NCI-H446 (cell line): ENCODE results near the gene ZNF577.

ENCODE experiments used
- DNase-seq, 2 experiments: peaks; one replicate each; lab custom pipeline; 2025; lab: John Stamatoyannopoulos, UW

ZNF577 gene

DNA sequence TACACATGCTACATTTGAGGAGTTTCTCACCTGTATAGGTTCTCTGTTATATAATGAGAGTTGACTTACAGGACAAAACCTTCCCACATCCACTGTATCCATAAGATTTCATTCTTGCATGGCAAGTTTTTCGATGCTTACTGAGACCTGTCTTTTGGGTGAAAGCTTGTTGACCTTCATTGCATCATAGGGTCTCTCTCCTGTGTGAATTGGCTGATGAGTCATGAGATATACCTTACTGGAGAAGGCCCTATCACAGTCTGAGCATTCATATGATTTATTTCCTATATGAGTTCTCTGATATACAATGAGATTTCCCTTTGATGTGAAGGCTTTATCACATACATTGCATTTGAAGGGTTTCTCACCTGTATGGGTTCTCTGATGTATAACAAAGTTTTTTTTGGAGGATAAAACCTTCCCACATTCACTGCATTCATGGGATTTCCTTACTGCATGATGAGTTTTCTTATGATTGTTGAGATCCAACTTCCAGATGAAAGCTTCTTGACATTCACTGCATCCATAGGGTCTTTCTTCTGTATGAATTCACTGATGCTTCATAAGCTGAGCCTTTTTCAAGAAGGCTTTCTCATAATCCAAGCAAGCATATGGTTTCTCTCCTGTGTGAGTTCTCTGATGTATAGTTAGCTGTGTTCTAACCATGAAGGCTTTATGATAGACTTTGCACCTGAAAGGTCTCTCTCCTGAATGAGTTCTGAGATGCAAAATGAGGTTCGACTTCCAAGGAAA, 25.7 kb downstream of the ZNF577 start:
- no peak for DNase-seq

DNA sequence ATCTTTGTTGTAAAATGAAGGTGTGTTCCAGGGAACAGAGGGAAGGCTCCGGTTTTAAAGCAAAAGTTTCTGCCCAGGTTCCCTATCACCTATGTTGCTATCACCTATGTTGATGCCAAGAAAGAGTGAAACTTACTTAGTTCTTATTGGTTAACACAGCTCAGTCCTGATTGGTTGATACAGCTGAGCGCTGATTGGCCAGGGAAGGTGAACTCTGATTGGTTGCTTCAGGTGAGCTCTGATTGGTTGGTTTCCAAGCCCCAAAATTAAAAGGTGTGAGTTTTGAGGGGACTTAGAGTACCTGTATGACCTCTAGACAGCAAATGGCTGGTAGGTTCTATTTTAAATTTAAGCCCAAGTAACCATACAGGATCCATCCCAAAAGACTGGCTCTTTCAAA, 50.6 kb downstream of the ZNF577 start:
- DNase-seq, result no peak

DNA sequence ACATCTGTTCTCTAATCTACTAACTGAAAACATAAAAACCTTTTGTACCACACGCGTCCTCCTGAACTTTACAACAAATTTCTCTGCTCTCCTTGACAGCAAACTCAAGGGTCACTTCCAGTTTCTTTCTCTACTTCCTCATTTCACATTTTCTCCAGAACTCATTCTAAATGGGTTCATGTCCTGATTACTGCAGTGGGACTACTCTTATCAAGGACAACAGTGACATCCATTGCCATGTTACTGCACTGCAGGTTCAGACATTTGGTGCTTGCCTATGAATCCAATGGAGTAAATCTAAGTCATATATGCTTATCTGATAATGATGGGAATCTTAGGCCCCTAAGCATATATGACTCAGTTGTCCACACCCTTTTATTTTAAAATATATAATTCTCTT, 57.5 kb downstream of the ZNF577 start:
- no peak for DNase-seq

DNA sequence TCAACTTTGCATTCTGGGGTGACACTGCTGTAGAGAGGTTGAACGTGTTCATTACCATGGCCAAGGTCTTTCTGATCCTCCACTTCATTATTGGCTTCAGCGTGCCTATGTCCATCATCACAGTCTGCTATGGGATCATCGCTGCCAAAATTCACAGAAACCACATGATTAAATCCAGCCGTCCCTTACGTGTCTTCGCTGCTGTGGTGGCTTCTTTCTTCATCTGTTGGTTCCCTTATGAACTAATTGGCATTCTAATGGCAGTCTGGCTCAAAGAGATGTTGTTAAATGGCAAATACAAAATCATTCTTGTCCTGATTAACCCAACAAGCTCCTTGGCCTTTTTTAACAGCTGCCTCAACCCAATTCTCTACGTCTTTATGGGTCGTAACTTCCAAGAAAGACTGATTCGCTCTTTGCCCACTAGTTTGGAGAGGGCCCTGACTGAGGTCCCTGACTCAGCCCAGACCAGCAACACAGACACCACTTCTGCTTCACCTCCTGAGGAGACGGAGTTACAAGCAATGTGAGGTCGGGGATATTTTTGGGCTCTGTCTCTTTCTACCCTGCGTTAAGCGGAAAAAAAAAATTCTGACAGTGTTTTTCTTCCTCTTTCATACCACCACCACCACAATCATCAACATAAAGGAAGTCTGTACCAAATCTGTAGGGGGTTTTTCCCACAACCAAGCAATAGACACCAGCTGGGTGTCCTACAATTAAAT, 63.3 kb downstream of the ZNF577 start:
- no peak for DNase-seq

DNA sequence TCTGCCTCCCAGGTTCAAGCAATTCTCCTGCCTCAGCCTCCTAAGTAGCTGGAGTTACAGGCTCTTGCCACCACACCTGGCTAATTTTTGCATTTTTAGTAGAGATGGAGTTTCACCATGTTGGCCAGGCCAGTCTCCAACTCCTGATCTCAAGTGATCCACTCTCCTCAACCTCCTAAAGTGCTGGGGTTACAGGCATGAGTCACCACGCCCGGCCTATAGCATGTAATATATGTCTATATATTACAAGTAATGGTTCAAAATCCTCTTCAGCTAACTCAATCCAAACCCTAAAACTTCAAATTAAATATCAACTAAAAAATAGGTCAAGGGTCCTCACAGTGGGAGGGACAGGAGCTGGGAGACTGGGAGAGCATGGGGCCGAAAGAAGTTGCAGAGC, 64.8 kb downstream of the ZNF577 start:
- DNase-seq, result no peak

DNA sequence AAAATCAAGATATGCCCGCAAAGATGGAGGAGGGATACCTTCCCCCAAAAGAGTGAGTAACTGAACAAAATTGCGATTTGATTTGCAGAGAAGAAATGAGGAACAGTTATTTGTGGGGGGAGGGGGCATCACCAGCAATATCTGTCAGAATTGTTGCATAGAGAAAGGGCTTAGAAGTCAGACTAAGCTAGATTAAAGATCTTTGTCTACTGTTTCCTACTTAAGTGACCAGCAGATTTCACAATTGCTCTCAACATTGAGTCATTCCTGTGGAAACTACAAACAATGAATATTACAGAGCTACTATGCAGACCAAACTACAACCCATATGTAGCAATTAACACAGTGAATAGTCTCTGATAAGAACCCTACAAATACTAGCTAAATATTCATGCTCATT, 65.4 kb downstream of the ZNF577 start:
- DNase-seq, result no peak

DNA sequence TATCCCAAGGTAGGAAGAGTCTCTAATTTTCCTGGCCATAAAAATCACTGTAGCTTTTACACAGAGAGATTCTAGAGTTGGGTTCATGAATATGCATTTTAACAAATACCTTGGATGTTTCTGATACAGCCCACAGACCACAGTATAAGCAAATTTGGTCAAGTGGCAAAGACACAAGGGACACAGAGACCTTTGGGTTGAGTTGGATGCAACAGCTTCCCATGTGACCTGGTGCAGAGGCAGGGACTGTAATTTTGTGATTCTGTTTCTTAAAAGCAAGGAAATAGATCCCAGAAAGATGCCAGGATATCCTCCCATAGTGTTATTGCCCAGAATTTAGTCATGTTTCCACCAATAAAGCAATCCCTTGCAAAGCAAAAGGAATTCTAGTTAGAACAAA, 65.8 kb downstream of the ZNF577 start:
- DNase-seq, result no peak

DNA sequence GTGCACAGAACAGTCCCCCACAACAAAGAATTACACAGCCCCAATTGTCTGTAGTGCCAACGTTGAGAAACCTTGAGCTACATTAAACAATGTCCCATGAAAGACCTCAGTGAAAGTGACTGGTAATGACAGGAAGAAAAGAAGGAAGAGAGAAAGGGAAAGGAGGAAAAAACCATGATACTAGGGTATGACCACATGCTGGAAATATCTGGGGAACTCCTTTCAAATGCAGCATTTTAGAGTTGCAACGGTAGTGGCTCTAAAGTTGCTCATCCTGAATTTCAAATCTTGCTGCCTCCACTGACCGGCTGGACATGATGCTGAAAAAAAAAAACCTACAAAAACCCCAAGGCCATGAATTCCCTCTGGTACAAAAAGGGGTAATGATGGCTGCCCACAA, 66.3 kb downstream of the ZNF577 start:
- no peak for DNase-seq
